Measurements from ENCODE around the gene SLC26A1. TPM values are rescaled to one million over a fixed set of nuclear protein-coding genes. Genes with fewer than 3 reads are reported as not detected.

Gene SLC26A1
- total RNA-seq, 1 experiment from 2014 or later: 0.09 TPM

DNA sequence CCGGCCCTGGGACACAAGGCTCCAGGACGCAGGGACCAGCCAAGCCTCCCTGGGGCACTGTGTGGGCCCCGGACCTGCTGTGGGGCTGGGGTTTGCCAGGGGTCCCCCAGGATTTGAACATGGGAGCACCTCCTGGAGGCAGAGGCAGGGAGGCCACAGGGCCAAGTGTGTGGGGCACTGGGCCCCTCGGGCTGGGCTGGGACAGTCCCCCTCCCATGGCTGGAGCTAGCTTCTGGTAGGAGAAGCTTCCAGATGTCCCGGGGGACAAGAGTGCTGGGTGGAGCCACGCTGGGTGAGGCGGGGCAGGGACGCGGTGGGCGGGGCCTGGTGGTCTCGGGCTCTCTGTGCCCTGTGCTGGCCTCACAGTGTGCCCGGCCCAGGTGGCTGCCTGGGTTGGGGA is 36.8 kb upstream of the SLC26A1 start:
- Histone ChIP-seq H2BK5ac (ENCODE audit: insufficient read length, low read length) (no peak overlapping the region), H3K9me3 (ENCODE audit: control insufficient read depth, low read depth, low read length) (no peaks in the 10 kb centered on the region), H2BK120ac (ENCODE audit: low read depth, low read length, poor library complexity, severe bottlenecking) (no peak overlapping the region), H3K56ac (ENCODE audit: insufficient read length, low read depth, low read length) (no peak overlapping the region), H4K5ac (ENCODE audit: insufficient read length, low read depth, low read length) (no peak overlapping the region), H3T11ph (ENCODE audit: low read length) (no peak overlapping the region), H3K9ac (ENCODE audit: extremely low read depth, insufficient read length, low read length) (no peak overlapping the region), H3K23me2 (ENCODE audit: insufficient read length, low read depth, low read length, poor library complexity, severe bottlenecking) (no peaks in the 10 kb centered on the region), H4K91ac (ENCODE audit: insufficient read length, low read depth, low read length) (no peak overlapping the region), H2AFZ (ENCODE audit: low read length) (no peak overlapping the region), H3K4me1 (ENCODE audit: insufficient read depth, low read length) (no peaks in the 10 kb centered on the region; the same call in 1 of the 2 replicates), H4K8ac (replicated peaks; ENCODE audit: insufficient read length, low read depth, low read length) (no peak overlapping the region), H3K23ac (ENCODE audit: insufficient read length, low read depth, low read length) (no peak overlapping the region), H3K27ac (ENCODE audit: insufficient read length, low read depth, low read length) (no peak overlapping the region), H2AK5ac (ENCODE audit: insufficient read length, low read length) (no peak overlapping the region), H2BK12ac (ENCODE audit: insufficient read length, low read depth, low read length) (no peak overlapping the region), H3K14ac (ENCODE audit: insufficient read depth, low read length) (no peak overlapping the region), H2BK20ac (ENCODE audit: low read depth, low read length, poor library complexity, severe bottlenecking) (no peak overlapping the region), H2BK15ac (ENCODE audit: low read depth, low read length) (no peak overlapping the region), H4K20me1 (ENCODE audit: control insufficient read depth, insufficient read depth, insufficient read length) (no peaks in the 10 kb centered on the region), H3K27me3 (ENCODE audit: insufficient read depth, low read length) (no peaks in the 10 kb centered on the region), H3K4ac (ENCODE audit: low read depth, low read length) (no peak overlapping the region), H3K79me2 (ENCODE audit: insufficient read depth, low read length) (no peaks in the 10 kb centered on the region), H3K79me1 (ENCODE audit: insufficient read depth, low read depth, low read length, poor library complexity, severe bottlenecking) (no peaks in the 10 kb centered on the region), H3K18ac (ENCODE audit: insufficient read length, low read depth, low read length) (no peak overlapping the region), H3K4me2 (ENCODE audit: insufficient read depth, insufficient read length, low read length) (no peak overlapping the region)
- Mint-ChIP-seq H3K9me3 (peaks cover 0 to 2% of the 10 kb centered on the region in 2 experiments; a peak in 1 of 5 replicates), H3K4me3 (no peak overlapping the region), H3K36me3 (ENCODE audit: insufficient read depth in 1 of 3, low read depth in 3 of 3) (peaks cover 8 to 12% (median 11%) of the 10 kb centered on the region in 3 experiments; a peak in 6 of 7 replicates), H3K27ac (no peak overlapping the region), H3K27me3 (ENCODE audit: low read depth) (no peaks in the 10 kb centered on the region), H3K4me1 (peaks cover 0 to 4% of the 10 kb centered on the region in 2 experiments; a peak in 1 of 4 replicates)
- TF ChIP-seq, protein P1, sequence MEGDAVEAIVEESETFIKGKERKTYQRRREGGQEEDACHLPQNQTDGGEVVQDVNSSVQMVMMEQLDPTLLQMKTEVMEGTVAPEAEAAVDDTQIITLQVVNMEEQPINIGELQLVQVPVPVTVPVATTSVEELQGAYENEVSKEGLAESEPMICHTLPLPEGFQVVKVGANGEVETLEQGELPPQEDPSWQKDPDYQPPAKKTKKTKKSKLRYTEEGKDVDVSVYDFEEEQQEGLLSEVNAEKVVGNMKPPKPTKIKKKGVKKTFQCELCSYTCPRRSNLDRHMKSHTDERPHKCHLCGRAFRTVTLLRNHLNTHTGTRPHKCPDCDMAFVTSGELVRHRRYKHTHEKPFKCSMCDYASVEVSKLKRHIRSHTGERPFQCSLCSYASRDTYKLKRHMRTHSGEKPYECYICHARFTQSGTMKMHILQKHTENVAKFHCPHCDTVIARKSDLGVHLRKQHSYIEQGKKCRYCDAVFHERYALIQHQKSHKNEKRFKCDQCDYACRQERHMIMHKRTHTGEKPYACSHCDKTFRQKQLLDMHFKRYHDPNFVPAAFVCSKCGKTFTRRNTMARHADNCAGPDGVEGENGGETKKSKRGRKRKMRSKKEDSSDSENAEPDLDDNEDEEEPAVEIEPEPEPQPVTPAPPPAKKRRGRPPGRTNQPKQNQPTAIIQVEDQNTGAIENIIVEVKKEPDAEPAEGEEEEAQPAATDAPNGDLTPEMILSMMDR (conservative IDR thresholded peaks at IDR 0.05): no peak
- peak; percentile 72 for DNase-seq
- WGBS (ENCODE audit: extremely low coverage, insufficient read length, low lambda C conversion rate): no CpG with 5 or more reads among the region's 12 CpGs

All from H9 (cell line).